HG03432 (cell line): Measurements from ENCODE around the gene THSD4.

Experiments
- ATAC-seq: cut with Tn5 transposase; IDR thresholded peaks from one replicate; pipeline ENCODE4 v1.9.1; 2021; ENCODE audit warnings: mild to moderate bottlenecking, moderate library complexity; ENCODE audit not compliant: unreplicated experiment

Gene THSD4

GRCh38 chr15:71288348-71288955, 173.2 kb downstream of the THSD4 start:
- no peak for ATAC-seq

- no peak for ATAC-seq
Measured at GRCh38 chr15:71290002-71290401, 174.7 kb downstream of the THSD4 start.

- ATAC-seq = no peak
Measured at GRCh38 chr15:71290881-71291635, 175.8 kb downstream of the THSD4 start.

- no peak for ATAC-seq
Measured at GRCh38 chr15:71291723-71292122, 176.5 kb downstream of the THSD4 start.

GRCh38 chr15:71293723-71294122, 178.5 kb downstream of the THSD4 start:
- ATAC-seq = no peak

- ATAC-seq = no peak
Measured at GRCh38 chr15:71294251-71294910, 179.1 kb downstream of the THSD4 start.

- no peak for ATAC-seq
Measured at GRCh38 chr15:71294911-71295602, 179.8 kb downstream of the THSD4 start.

- no peak for ATAC-seq
Measured at GRCh38 chr15:71295603-71296314, 180.5 kb downstream of the THSD4 start.

- ATAC-seq = no peak
Measured at GRCh38 chr15:71296315-71296679, 181.0 kb downstream of the THSD4 start.

- ATAC-seq = no peak
Measured at GRCh38 chr15:71301958-71302621, 186.8 kb downstream of the THSD4 start.

GRCh38 chr15:71302861-71303410, 187.7 kb downstream of the THSD4 start:
- no peak for ATAC-seq

- no peak for ATAC-seq
Measured at GRCh38 chr15:71303977-71304376, 188.7 kb downstream of the THSD4 start.

- ATAC-seq = no peak
Measured at GRCh38 chr15:71304681-71305080, 189.4 kb downstream of the THSD4 start.

GRCh38 chr15:71306538-71306937, 191.3 kb downstream of the THSD4 start:
- no peak for ATAC-seq

- ATAC-seq = no peak
Measured at GRCh38 chr15:71312194-71312708, 197.0 kb downstream of the THSD4 start.

GRCh38 chr15:71312731-71313460, 197.6 kb downstream of the THSD4 start:
- no peak for ATAC-seq

GRCh38 chr15:71313806-71314205, 198.5 kb downstream of the THSD4 start:
- no peak for ATAC-seq

- ATAC-seq = no peak
Measured at GRCh38 chr15:71314956-71315537, 199.8 kb downstream of the THSD4 start.

GRCh38 chr15:71316911-71317310, 201.6 kb downstream of the THSD4 start:
- no peak for ATAC-seq
